BJ (cell line): Measurements from ENCODE around the gene NPAS2. TPM values are rescaled to one million over a fixed set of nuclear protein-coding genes. Genes with fewer than 3 reads are reported as not detected.

Experiments
- CTCF ChIA-PET: fragments of 350-600 bp; formaldehyde crosslinking; extraction: SDS; loops from one replicate; lab custom pipeline; 2021; ENCODE audit warnings: antibody characterized with exemption, inconsistent platforms; lab: Yijun Ruan, JAX
- POLR2A ChIA-PET: fragments of 300-600 bp; sonication (Branson Sonifier 250); formaldehyde crosslinking; extraction: SDS; loops from one replicate; lab custom pipeline; 2021; ENCODE audit warnings: antibody characterized with exemption; lab: Charles Lee
- DNase-seq: peaks from one replicate; pipeline ENCODE4 v3.0.0-alpha.2; 2011; ENCODE audit warnings: low read depth
- H3K27me3 ChIP-seq: 2 replicates; pipeline ENCODE4 v1.6.0; 2011; ENCODE audit warnings: low read length; ENCODE audit not compliant: control insufficient read depth, insufficient read depth
- H3K36me3 ChIP-seq: 2 replicates; pipeline ENCODE4 v1.5.1; 2011; ENCODE audit warnings: low read length; ENCODE audit not compliant: control insufficient read depth, insufficient read depth
- H3K4me3 ChIP-seq: 2 replicates; pipeline ENCODE4 v1.5.1; 2011; ENCODE audit warnings: low read depth, mild to moderate bottlenecking, control low read depth, low read length
- CTCF ChIP-seq: IDR thresholded peaks from 2 replicates; pipeline ENCODE4 v1.5.1; 2011; ENCODE audit warnings: low read depth, mild to moderate bottlenecking, control low read depth, inconsistent platforms, low read length, moderate library complexity; ENCODE audit not compliant: insufficient read depth
- polyA plus RNA-seq: library from polyadenylated mRNA; depleted of rRNA; stranded (reverse); fragments of >200 nt; gene quantifications from 2 replicates; pipeline ENCODE4 v1.2.3, GENCODE V29; 2011

NPAS2 gene
- polyA plus RNA-seq, 1 experiment = 13.1 TPM

GRCh38 chr2:100988630-100989417, 168.9 kb downstream of the NPAS2 start:
- Histone ChIP-seq H3K36me3 (peaks cover 9% of the 10 kb centered on the region; the same call in 1 of the 2 replicates), H3K4me3 (no peak overlapping the region), H3K27me3 (no peaks in the 10 kb centered on the region)
- TF ChIP-seq CTCF = no peak
- DNase-seq = no peak
- POLR2A ChIA-PET = no interaction called here
- CTCF ChIA-PET = interaction anchor here (0.8 to 7.5 kb wide), 6 partner anchors 9 to 382 kb away, joined by 3 to 96 read pairs (median 3); no protein-coding TSS in a partner anchor

- ChIA-PET CTCF (interaction anchor here (1.2 to 7.5 kb wide), 5 partner anchors 12 to 379 kb away, joined by 3 to 96 read pairs (median 4); partner anchors contain the start of gene RPL31), POLR2A (no interaction called here)
- DNase-seq = no peak
- H3K4me3 ChIP-seq = no peak overlapping the region
- TF ChIP-seq CTCF = no peak
- H3K36me3 ChIP-seq = peaks cover 11% of the 10 kb centered on the region
- H3K27me3 ChIP-seq = no peaks in the 10 kb centered on the region
These were observed 169.7 kb downstream of the NPAS2 start for GRCh38 chr2:100989666-100990065.

- CTCF ChIA-PET = interaction anchor here (1.2 to 7.5 kb wide), 4 partner anchors 11 to 380 kb away, joined by 3 to 96 read pairs (median 4); partner anchors contain the start of gene RPL31
- H3K36me3 ChIP-seq = peaks cover 9% of the 10 kb centered on the region
These were observed 170.2 kb downstream of the NPAS2 start for GRCh38 chr2:100990166-100990565.

GRCh38 chr2:100990650-100991403, 170.9 kb downstream of the NPAS2 start:
- ChIA-PET CTCF (interaction anchor here (0.8 to 7.5 kb wide), 5 partner anchors 11 to 380 kb away, joined by 3 to 96 read pairs (median 4); partner anchors contain the start of gene RPL31), POLR2A (no interaction called here)
- TF ChIP-seq CTCF = no peak
- no peak for DNase-seq
- peaks cover 12% of the 10 kb centered on the region for H3K36me3 ChIP-seq
- no peak overlapping the region for H3K4me3 ChIP-seq
- H3K27me3 ChIP-seq = no peaks in the 10 kb centered on the region

More at GRCh38 chr2:100990166-100990565, 170.2 kb downstream of the NPAS2 start:
- Histone ChIP-seq H3K4me3 (no peak overlapping the region), H3K27me3 (no peaks in the 10 kb centered on the region)
- TF ChIP-seq CTCF = no peak
- no peak for DNase-seq
- POLR2A ChIA-PET = no interaction called here

- POLR2A ChIA-PET = no interaction called here
These were observed 171.4 kb downstream of the NPAS2 start for GRCh38 chr2:100991404-100991773.

More at GRCh38 chr2:100991404-100991773, 171.4 kb downstream of the NPAS2 start:
- no peak for DNase-seq
- TF ChIP-seq CTCF = no peak
- peaks cover 11% of the 10 kb centered on the region for H3K36me3 ChIP-seq
- no peaks in the 10 kb centered on the region for H3K27me3 ChIP-seq
- H3K4me3 ChIP-seq = no peak overlapping the region
- CTCF ChIA-PET = interaction anchor here (0.8 to 7.5 kb wide), 3 partner anchors 249 to 268 kb away, joined by 3 to 96 read pairs (median 3); no protein-coding TSS in a partner anchor
